ENCODE data around the gene BCL3. TPM values are rescaled to one million over a fixed set of nuclear protein-coding genes. Genes with fewer than 3 reads are reported as not detected.

Gene BCL3
- total and polyA plus RNA-seq, 2 of the 4 experiments (the other 2 are of a cell fraction), result 1.6 to 26.0 TPM

GRCh38 chr19:44741258-44741731 is 7.2 kb upstream of the BCL3 start:
- H4K20me1 ChIP-seq (ENCODE audit: insufficient read depth, low read length), result no peaks in the 10 kb centered on the region
- DNase-seq, result no peak

More at GRCh38 chr19:44741258-44741731, 7.2 kb upstream of the BCL3 start:
- Histone ChIP-seq H3K14ac (replicated peaks; ENCODE audit: low read depth, low read length) (peak overlapping the region; percentile 29; the same call in 1 of the 2 replicates), H3K9ac (ENCODE audit: low read depth, low read length) (0 out of 2 replicates have a peak overlapping the region, but pooled peaks have one; percentile 3), H3K36me3 (ENCODE audit: control insufficient read depth, insufficient read depth, low read length) (no peaks in the 10 kb centered on the region), H4K5ac (ENCODE audit: low read depth, low read length) (peak overlapping the region; percentile 63), H2BK120ac (ENCODE audit: low read depth, low read length) (peak overlapping the region; percentile 96), H2BK15ac (ENCODE audit: low read depth, low read length) (peak overlapping the region; percentile 98; the same call in 2 of the 3 replicates), H2AK5ac (ENCODE audit: low read depth, low read length) (peak overlapping the region; percentile 72), H3K79me1 (ENCODE audit: low read depth in 1 of 2, low read length in 2 of 2) (peaks cover 0 to 13% of the 10 kb centered on the region in 2 experiments; a peak in 2 of 4 replicates), H3K27me3 (ENCODE audit: control insufficient read depth, insufficient read depth, low read length) (no peaks in the 10 kb centered on the region), H3K23ac (ENCODE audit: low read depth, low read length) (peak overlapping the region; percentile 68; the same call in 1 of the 2 replicates), H3K4ac (ENCODE audit: low read depth, low read length) (peak overlapping the region; percentile 92), H3K56ac (ENCODE audit: extremely low read depth, insufficient read depth, low read length) (peak overlapping the region; percentile 40; the same call in 1 of the 2 replicates), H3K4me2 (ENCODE audit: low read depth, low read length) (no peak overlapping the region), H2AFZ (replicated peaks; ENCODE audit: low read length, poor library complexity) (no peak overlapping the region), H3K4me3 (ENCODE audit: insufficient read depth, low read depth, low read length) (no peak overlapping the region), H3K27ac (ENCODE audit: insufficient read depth, low read length) (peak overlapping the region; percentile 73), H2AK9ac (replicated peaks; ENCODE audit: low read depth, low read length, poor library complexity) (peak overlapping the region; percentile 65), H4K91ac (ENCODE audit: insufficient read depth, low read depth, low read length) (peak overlapping the region; percentile 87), H3K4me1 (ENCODE audit: control insufficient read depth, insufficient read depth, low read length) (peaks cover 38% of the 10 kb centered on the region), H3K18ac (ENCODE audit: low read depth, low read length) (peak overlapping the region; percentile 56), H3K9me3 (ENCODE audit: control insufficient read depth, insufficient read depth, low read length) (no peaks in the 10 kb centered on the region), H2BK5ac (ENCODE audit: low read depth, low read length, poor library complexity, severe bottlenecking) (peak overlapping the region; percentile 79), H4K8ac (ENCODE audit: low read depth in 2 of 2, low read length in 2 of 2) (peak overlapping the region; percentile 54 to 85), H2BK20ac (ENCODE audit: low read depth, low read length) (peak overlapping the region; percentile 94), H3K9me1 (ENCODE audit: insufficient read depth, low read length) (peaks cover 13% of the 10 kb centered on the region)
- WGBS, 2 experiments (ENCODE audit: extremely low coverage in 2 of 2, insufficient read length in 1 of 2), result 40% methylated on average over 3 of the region's 6 CpGs; no CpG with 5 or more reads in 1 of the 2 experiments
- dilution Hi-C loops (cut with HindIII; ENCODE audit: low sequenced_read_pairs, unreplicated experiment), result no loop called here
- intact Hi-C loops (cut with micrococcal nuclease), result no loop called here
- BruUV-seq (replicated peaks), result no TSS peak
- TF ChIP-seq MAFK (IDR thresholded peaks at IDR 0.05; ENCODE audit: low read depth, low read length) (no peak), BHLHE40 (IDR thresholded peaks at IDR 0.05; ENCODE audit: low read depth, low read length) (no peak), POLR2A (IDR thresholded peaks at IDR 0.05; ENCODE audit: low read depth, low read length) (no peak), NFE2L2 (IDR thresholded peaks at IDR 0.05; ENCODE audit: low read depth, low read length) (no peak), RFX5 (IDR thresholded peaks at IDR 0.05; ENCODE audit: low read depth, low read length) (no peak), RCOR1 (IDR thresholded peaks at IDR 0.05; ENCODE audit: insufficient replicate concordance, low read length) (no peak), MAZ (IDR thresholded peaks at IDR 0.05; ENCODE audit: borderline replicate concordance, low read depth, low read length) (no peak), CEBPB (IDR thresholded peaks at IDR 0.05; ENCODE audit: low read depth, low read length) (no peak), CTCF (conservative IDR thresholded peaks at IDR 0.05; ENCODE audit: low read depth, low read length) (no peak), SMC3 (IDR thresholded peaks at IDR 0.05; ENCODE audit: low read depth, low read length) (no peak), CHD1 (IDR thresholded peaks at IDR 0.05; ENCODE audit: low read depth, low read length) (no peak), ELK1 (IDR thresholded peaks at IDR 0.05; ENCODE audit: borderline replicate concordance, low read depth, low read length) (no peak), MXI1 (IDR thresholded peaks at IDR 0.05; ENCODE audit: borderline replicate concordance, low read depth, low read length) (no peak), FOS (IDR thresholded peaks at IDR 0.05; ENCODE audit: low read depth, low read length) (no peak), USF2 (IDR thresholded peaks at IDR 0.05; ENCODE audit: low read depth, low read length) (no peak), RAD21 (IDR thresholded peaks at IDR 0.05; ENCODE audit: low read length) (no peak)
- ChIA-PET CTCF (interaction anchor here (0.6 kb wide), 1 partner anchor 373 kb away, joined by 6 read pairs; no protein-coding TSS in a partner anchor), POLR2A (ENCODE audit: unreplicated experiment) (no interaction called here)
- in situ Hi-C loops (cut with MboI; ENCODE audit: low sequenced_read_pairs), result no loop called here
- ATAC-seq (ENCODE audit: low read depth), result no peak; the same call in 1 of the 2 replicates
